Mucosa of rectum (tissue), 2 donors: ENCODE results near the gene FAT4.

Experiments
- H3K27ac ChIP-seq, 2 donors: one replicate each; pipeline ENCODE4 v1.7.0; 2013; ENCODE audit warnings: inconsistent platforms in 2 of 2, low read depth in 2 of 2, low read length in 2 of 2
- H3K27me3 ChIP-seq, 2 donors: one replicate each; pipeline ENCODE4 v1.7.0; 2013; ENCODE audit warnings: low read length in 2 of 2; ENCODE audit not compliant: control insufficient read depth in 2 of 2, insufficient read depth in 2 of 2
- H3K36me3 ChIP-seq, 2 donors: one replicate each; pipeline ENCODE4 v1.7.0; 2013; ENCODE audit warnings: low read length in 2 of 2; ENCODE audit not compliant: control insufficient read depth in 2 of 2, insufficient read depth in 2 of 2
- H3K4me1 ChIP-seq, 2 donors: one replicate each; pipeline ENCODE4 v1.7.0; 2013; ENCODE audit warnings: low read length in 2 of 2, mild to moderate bottlenecking in 1 of 2; ENCODE audit not compliant: control insufficient read depth in 2 of 2, insufficient read depth in 2 of 2
- H3K4me3 ChIP-seq, 2 donors: one replicate each; pipeline ENCODE4 v1.7.0; 2013; ENCODE audit warnings: low read length in 2 of 2
- H3K9ac ChIP-seq, 2 donors: one replicate each; pipeline ENCODE4 v1.7.0; 2013; ENCODE audit warnings: low read length in 2 of 2, low read depth in 1 of 2, mild to moderate bottlenecking in 1 of 2
- H3K9me3 ChIP-seq, 2 donors: one replicate each; pipeline ENCODE4 v1.7.0; 2013; ENCODE audit warnings: low read length in 2 of 2; ENCODE audit not compliant: control insufficient read depth in 2 of 2
- donor health status: healthy.
- donor health status: Normal muscosa, but diverticular disease.

Gene FAT4

DNA sequence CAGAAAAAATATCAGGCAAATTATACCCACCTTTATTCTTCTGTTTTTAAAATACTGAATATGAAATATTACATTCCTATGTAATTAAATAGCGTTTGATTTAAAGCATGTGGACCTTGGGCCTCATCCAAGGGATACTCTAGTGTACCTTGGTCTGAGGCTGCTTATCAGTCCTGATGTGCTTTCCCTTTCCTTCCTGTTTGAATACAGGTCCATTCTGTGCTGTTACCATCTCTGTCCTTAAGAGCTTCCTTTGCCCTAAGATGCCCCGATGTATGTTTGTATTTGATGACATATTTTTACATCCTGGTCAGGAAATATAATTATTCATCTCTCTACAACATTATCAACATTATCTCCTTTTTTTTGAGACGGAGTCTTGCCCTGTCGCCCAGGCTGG is 24.1 kb downstream of the FAT4 start:
- Histone ChIP-seq H3K27me3 (no peaks in the 10 kb centered on the region), H3K9me3 (no peaks in the 10 kb centered on the region), H3K27ac (no peak overlapping the region), H3K4me3 (no peak overlapping the region), H3K9ac (no peak overlapping the region), H3K36me3 (no peaks in the 10 kb centered on the region), H3K4me1 (no peaks in the 10 kb centered on the region)

DNA sequence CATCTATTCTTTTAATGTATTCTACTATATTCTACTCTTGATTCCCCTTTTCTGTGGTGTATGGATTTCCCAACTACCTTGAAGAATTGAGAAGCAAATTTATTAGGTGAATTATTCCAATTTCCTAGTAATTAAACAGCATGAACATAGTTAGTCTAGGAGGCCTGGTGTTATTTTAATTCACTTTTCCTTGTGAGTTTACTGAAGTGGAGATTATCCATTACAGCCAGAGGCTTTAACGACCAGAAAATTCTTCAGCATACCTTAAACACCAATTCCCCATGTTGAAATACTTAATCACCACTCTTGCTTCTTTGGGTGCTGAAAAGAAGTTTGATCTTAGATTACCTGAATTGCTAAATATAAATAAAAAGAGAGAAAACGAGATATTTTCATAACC is 29.4 kb downstream of the FAT4 start:
- Histone ChIP-seq H3K27me3 (no peaks in the 10 kb centered on the region), H3K9me3 (no peaks in the 10 kb centered on the region), H3K4me3 (no peak overlapping the region), H3K9ac (no peak overlapping the region), H3K36me3 (no peaks in the 10 kb centered on the region), H3K27ac (no peak overlapping the region), H3K4me1 (no peaks in the 10 kb centered on the region)

DNA sequence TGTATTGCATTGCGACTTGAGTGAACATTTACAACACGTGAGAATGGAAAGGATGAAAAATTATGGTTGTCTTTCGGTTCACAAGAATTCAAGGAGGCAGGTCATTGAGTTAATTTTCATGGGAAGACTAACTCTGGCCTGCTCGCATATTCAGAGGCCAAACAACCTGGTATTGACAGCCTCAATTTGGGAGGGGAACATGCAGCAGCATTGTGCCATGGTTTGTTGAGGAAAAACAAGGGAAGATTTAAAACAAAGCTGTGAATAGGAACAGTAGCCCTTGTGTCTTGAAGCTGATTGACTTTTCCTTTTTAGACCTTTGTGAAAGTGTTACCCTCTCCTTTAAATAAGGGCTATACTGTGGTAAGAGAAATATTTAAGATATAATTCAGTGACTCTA is 31.9 kb downstream of the FAT4 start:
- Histone ChIP-seq H3K4me3 (no peak overlapping the region), H3K27ac (no peak overlapping the region), H3K36me3 (no peaks in the 10 kb centered on the region), H3K9ac (no peak overlapping the region), H3K27me3 (no peaks in the 10 kb centered on the region), H3K4me1 (no peaks in the 10 kb centered on the region), H3K9me3 (no peaks in the 10 kb centered on the region)

DNA sequence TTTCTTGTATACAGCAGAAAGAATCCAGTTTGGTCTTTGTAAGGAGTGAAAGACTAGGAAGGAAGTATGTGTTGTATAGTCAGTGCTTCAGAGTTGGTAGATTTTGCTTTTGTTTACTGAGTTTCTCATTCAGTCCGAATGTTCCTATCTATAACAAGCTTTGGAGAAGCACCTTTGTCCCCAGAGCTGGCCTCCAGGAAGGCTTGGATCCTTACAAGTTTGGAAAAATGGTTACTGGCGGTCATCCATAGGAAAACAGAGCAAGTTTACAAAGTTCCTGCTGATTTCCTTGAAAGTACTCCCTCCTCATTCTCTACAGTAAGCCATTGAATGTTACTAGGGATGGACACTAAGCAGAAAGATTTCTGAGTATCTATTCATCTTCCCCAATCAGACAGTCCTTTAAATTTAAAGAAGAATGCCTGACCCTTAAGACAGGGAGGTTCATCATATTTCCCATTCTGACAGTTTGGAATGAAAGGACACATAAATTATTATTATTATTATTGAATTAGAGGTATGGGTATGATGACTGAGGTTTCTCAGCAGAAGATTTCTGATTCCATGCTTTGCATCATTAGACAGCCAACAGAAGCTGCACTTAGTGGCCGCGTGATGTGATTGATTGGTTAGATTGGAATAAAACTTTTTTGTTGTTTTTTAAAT is 35.8 kb downstream of the FAT4 start:
- H3K9ac ChIP-seq = no peak overlapping the region
- H3K27ac ChIP-seq = no peak overlapping the region

DNA sequence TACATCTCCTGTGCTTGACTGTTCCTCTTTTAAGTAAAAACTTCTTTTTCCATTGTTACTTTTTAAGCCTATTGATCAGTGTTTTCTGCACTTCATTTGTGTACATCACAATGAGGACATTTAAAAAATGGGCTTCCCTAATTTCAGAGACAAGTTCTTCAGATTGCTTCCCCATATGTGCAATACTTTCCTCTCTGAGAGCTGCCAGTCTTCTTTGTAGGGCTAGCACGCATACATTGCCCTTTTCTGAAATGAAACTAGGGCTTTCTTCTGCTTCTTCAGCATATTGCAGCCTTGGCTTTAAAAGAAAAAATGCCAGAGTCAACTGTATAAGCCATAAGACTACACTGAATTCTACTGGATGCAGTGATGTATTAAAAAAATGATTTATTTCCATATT is 37.8 kb downstream of the FAT4 start:
- Histone ChIP-seq H3K27me3 (no peaks in the 10 kb centered on the region), H3K9me3 (no peaks in the 10 kb centered on the region), H3K9ac (no peak overlapping the region), H3K4me1 (no peaks in the 10 kb centered on the region), H3K4me3 (no peak overlapping the region), H3K27ac (no peak overlapping the region), H3K36me3 (no peaks in the 10 kb centered on the region)

More for the DNA sequence above, 35.8 kb downstream of the FAT4 start:
- Histone ChIP-seq H3K4me3 (no peak overlapping the region), H3K4me1 (no peaks in the 10 kb centered on the region), H3K9me3 (no peaks in the 10 kb centered on the region), H3K27me3 (no peaks in the 10 kb centered on the region), H3K36me3 (no peaks in the 10 kb centered on the region)

DNA sequence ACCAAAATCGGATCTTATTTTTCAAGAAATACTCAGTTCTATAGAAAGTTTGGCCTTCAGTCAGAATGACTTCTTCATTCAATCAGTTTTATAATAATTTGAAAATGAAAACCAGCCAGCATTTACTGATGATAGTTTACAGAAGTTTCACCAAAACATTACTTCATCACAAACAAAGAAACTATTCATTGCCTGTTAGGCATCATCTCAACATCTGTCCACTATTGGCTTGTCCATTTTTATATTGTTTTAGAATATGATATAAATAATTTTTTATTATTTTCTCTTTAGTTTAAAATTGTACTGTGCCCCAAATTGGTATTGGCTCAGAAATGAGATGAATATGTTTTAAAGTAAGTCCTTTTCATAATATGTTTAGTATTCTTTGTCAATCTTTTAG is 38.4 kb downstream of the FAT4 start:
- Histone ChIP-seq H3K9me3 (no peaks in the 10 kb centered on the region), H3K27me3 (no peaks in the 10 kb centered on the region), H3K4me1 (no peaks in the 10 kb centered on the region), H3K27ac (no peak overlapping the region), H3K36me3 (no peaks in the 10 kb centered on the region), H3K4me3 (no peak overlapping the region), H3K9ac (no peak overlapping the region)

DNA sequence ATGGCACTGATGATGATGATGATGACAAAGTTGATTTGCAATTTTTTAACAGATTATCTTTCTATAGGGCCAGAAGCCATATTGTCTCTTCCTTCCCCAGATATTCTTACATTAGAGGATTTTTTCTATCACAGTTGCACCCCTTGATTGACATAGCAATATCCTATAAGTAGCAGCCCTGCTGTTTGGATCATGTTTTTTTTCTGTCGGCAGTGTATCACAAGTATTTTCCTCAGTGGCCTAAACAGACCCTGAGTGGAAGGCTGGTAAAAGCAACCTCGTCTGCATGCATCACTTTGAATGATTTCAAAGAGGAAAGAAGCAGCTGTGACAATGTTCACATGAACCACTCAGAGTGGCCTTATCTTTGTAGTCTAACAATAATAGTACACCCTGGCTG is 41.0 kb downstream of the FAT4 start:
- no peak overlapping the region for H3K4me3 ChIP-seq
- H3K9me3 ChIP-seq = no peaks in the 10 kb centered on the region
- H3K27me3 ChIP-seq = no peaks in the 10 kb centered on the region
- no peaks in the 10 kb centered on the region for H3K4me1 ChIP-seq
- H3K36me3 ChIP-seq = no peaks in the 10 kb centered on the region
- H3K27ac ChIP-seq = no peak overlapping the region
- H3K9ac ChIP-seq = no peak overlapping the region

DNA sequence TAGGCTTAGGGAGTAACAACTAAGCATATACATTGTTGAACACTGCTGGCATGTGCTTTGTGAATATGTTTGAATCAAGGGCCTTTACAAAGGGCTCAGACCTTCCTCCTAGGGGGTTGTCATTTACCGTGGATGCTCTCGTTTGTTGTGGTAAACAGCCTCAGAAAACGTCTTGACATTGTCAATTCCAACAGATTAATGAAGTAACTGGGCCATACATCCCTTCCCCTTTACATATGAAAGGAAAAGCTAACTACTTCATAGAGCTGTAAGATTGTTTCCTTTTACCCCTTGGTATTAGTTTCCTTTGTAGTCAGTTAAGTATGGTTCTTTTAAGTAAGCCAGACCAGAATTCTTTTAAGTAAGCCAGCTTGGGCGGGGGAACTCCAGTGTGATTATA is 42.9 kb downstream of the FAT4 start:
- H3K9me3 ChIP-seq = no peaks in the 10 kb centered on the region
- H3K9ac ChIP-seq = no peak overlapping the region
- no peaks in the 10 kb centered on the region for H3K36me3 ChIP-seq
- no peak overlapping the region for H3K4me3 ChIP-seq
- H3K4me1 ChIP-seq = no peaks in the 10 kb centered on the region
- H3K27me3 ChIP-seq = no peaks in the 10 kb centered on the region
- no peak overlapping the region for H3K27ac ChIP-seq

DNA sequence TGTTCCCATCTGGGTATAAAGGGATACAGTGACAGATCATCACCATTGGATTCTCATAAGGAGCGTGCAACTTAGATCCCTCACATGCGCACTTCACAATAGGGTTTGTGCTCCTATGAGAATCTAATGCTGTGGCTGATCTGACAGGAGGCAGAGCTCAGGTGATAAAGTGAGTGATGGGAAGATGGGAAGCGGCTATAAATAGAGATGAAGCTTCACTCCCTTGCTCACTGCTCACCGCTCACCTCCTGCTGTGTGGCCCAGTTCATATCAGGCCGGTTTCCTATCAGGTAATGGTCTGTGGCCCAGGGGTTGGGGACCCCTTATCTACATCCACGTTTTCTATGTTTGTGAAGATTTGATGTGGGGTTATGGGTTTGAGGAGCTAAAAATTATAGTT is 43.7 kb downstream of the FAT4 start:
- Histone ChIP-seq H3K9me3 (no peaks in the 10 kb centered on the region), H3K4me1 (no peaks in the 10 kb centered on the region), H3K36me3 (no peaks in the 10 kb centered on the region), H3K4me3 (no peak overlapping the region), H3K27ac (no peak overlapping the region), H3K27me3 (no peaks in the 10 kb centered on the region), H3K9ac (no peak overlapping the region)

DNA sequence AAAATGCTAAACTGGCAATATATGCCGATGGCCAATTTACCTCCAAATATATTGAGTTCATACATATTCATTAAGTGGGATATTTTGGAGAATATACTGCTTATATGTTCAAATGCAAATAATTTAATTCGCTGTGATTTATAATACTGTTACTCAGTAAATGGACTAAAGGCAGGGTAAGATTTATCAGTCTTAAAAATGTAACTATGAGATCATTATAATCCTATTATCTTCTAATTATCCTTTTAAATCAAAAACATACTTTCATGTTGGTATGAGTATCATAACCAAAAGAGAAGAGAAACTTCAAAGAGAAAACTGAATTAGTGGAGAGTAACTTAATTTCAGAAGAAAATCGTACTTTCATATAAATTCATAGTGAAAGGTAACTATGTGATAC is 44.6 kb downstream of the FAT4 start:
- no peak overlapping the region for H3K9ac ChIP-seq
- H3K4me1 ChIP-seq = no peaks in the 10 kb centered on the region
- H3K27me3 ChIP-seq = no peaks in the 10 kb centered on the region
- no peak overlapping the region for H3K4me3 ChIP-seq
- no peaks in the 10 kb centered on the region for H3K9me3 ChIP-seq
- H3K27ac ChIP-seq = no peak overlapping the region
- H3K36me3 ChIP-seq = no peaks in the 10 kb centered on the region
